ENCODE measurements around the gene ANKFY1. TPM values are rescaled to one million over a fixed set of nuclear protein-coding genes. Genes with fewer than 3 reads are reported as not detected.

The ANKFY1 gene
- total and polyA plus RNA-seq, 2 donors (not counting 3 experiments of a cell fraction or from before 2014, with no cell fraction given), result 30.6 to 51.1 TPM

- no TSS peak for BruUV-seq (replicated peaks)
- Histone ChIP-seq H3K4me1 (ENCODE audit: control insufficient read depth, extremely low read depth, insufficient read depth, low read length) (peaks cover 4% of the 10 kb centered on the region), H3K27me3 (ENCODE audit: control insufficient read depth in 2 of 2, insufficient read depth in 2 of 2, low read length in 2 of 2) (no peaks in the 10 kb centered on the region), H3K4me3 (replicated peaks in 1 of 3; ENCODE audit: insufficient read depth in 1 of 3, low read depth in 1 of 3, low read length in 3 of 3) (no peak overlapping the region), H3K27ac (ENCODE audit: insufficient read depth, low read depth, low read length) (peak overlapping the region; percentile 49), H3K36me3 (ENCODE audit: control insufficient read depth in 2 of 2, extremely low read depth in 1 of 2, insufficient read depth in 2 of 2, low read length in 2 of 2) (peaks cover 0 to 8% of the 10 kb centered on the region in 2 experiments), H3K9ac (replicated peaks; ENCODE audit: extremely low read depth, insufficient read depth, low read length) (no peak overlapping the region), H4K20me1 (replicated peaks; ENCODE audit: control insufficient read depth, extremely low read depth, insufficient read depth, low read length) (no peaks in the 10 kb centered on the region), H3K79me2 (ENCODE audit: control insufficient read depth, insufficient read depth, low read length) (no peaks in the 10 kb centered on the region), H3K9me3 (replicated peaks; ENCODE audit: control insufficient read depth, insufficient read depth, low read length) (no peaks in the 10 kb centered on the region), H3K9me1 (replicated peaks; ENCODE audit: control insufficient read depth, extremely low read depth, insufficient read depth, low read length) (no peaks in the 10 kb centered on the region), H3K4me2 (ENCODE audit: insufficient read depth, low read length) (no peak overlapping the region), H2AFZ (ENCODE audit: low read depth, low read length) (no peak overlapping the region)
- ChIA-PET CTCF (interaction anchor here (0.8 to 1.6 kb wide), 4 partner anchors 9 to 248 kb away, joined by 3 to 5 read pairs (median 3); no protein-coding TSS in a partner anchor), POLR2A (interaction anchor here (2.2 kb wide), 1 partner anchor 18 kb away, joined by 11 read pairs; the partner anchor contains the start of gene CYB5D2)
- dilution Hi-C loops (cut with MboI; ENCODE audit: extremely low pct_ligation_motif_present, low sequenced_read_pairs), result no loop called here
- TF ChIP-seq POLR2AphosphoS5 (IDR thresholded peaks at IDR 0.05; ENCODE audit: insufficient read depth, low read depth, low read length), result no peak
- TF ChIP-seq MAX (IDR thresholded peaks at IDR 0.05; ENCODE audit: insufficient read depth, insufficient read length), result no peak
- TF ChIP-seq CTCF (IDR thresholded peaks at IDR 0.05; ENCODE audit: extremely low read depth in 1 of 2, insufficient read depth in 1 of 2, low read depth in 1 of 2, low read length in 2 of 2), result no peak
- TF ChIP-seq JUN (IDR thresholded peaks at IDR 0.05; ENCODE audit: borderline replicate concordance, insufficient read depth, insufficient read length, low read depth), result no peak
- TF ChIP-seq FOS (IDR thresholded peaks at IDR 0.05; ENCODE audit: borderline replicate concordance, insufficient read depth, low read length), result no peak
- no peak for TF ChIP-seq MYC (IDR thresholded peaks at IDR 0.05; ENCODE audit: low read depth, low read length)
- no peak for TF ChIP-seq POLR2A (IDR thresholded peaks at IDR 0.05; ENCODE audit: low read depth, low read length)
- no peak for TF ChIP-seq GATA2 (IDR thresholded peaks at IDR 0.05; ENCODE audit: insufficient read depth, insufficient read length, low read depth, low read length)
- TF ChIP-seq EZH2 (IDR thresholded peaks at IDR 0.05; ENCODE audit: borderline replicate concordance, low read depth, low read length, severe bottlenecking), result no peak
- FAIRE-seq, result peak; percentile 96
- DNase-seq (ENCODE audit: low read depth, low spot score), result peak; percentile 69
- intact Hi-C loops (cut with micrococcal nuclease), result loop anchor here (1.0 kb wide), 1 partner anchor 49 kb away; no protein-coding TSS in a partner anchor
These were observed 102.4 kb downstream of the ANKFY1 start for GRCh38 chr17:4161192-4161966.

Measured in endothelial cell of umbilical vein (primary cell).